Measurements from ENCODE around the gene GBP1. TPM values are rescaled to one million over a fixed set of nuclear protein-coding genes. Genes with fewer than 3 reads are reported as not detected.

The GBP1 gene, protein sequence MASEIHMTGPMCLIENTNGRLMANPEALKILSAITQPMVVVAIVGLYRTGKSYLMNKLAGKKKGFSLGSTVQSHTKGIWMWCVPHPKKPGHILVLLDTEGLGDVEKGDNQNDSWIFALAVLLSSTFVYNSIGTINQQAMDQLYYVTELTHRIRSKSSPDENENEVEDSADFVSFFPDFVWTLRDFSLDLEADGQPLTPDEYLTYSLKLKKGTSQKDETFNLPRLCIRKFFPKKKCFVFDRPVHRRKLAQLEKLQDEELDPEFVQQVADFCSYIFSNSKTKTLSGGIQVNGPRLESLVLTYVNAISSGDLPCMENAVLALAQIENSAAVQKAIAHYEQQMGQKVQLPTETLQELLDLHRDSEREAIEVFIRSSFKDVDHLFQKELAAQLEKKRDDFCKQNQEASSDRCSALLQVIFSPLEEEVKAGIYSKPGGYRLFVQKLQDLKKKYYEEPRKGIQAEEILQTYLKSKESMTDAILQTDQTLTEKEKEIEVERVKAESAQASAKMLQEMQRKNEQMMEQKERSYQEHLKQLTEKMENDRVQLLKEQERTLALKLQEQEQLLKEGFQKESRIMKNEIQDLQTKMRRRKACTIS
- total RNA-seq (2012; rRNA removed), result 108 and 118 TPM in 2 replicates
- 39.3 and 40.1 TPM in 2 replicates for polyA plus RNA-seq (2012; rRNA removed)
- polyA plus RNA-seq (2012; cell fraction: cytosol; rRNA removed), result 11.7 and 17.1 TPM in 2 replicates
- 25.0 and 184 TPM in 2 replicates for polyA plus RNA-seq (2012; cell fraction: nucleus; rRNA removed; ENCODE audit: low replicate concordance)
- Bru-seq, nascent RNA, result percentile 90 among the genes with signal in this experiment
- percentile 76 among the genes with signal in this experiment for BruChase-seq, experiment 1, labeled RNA remaining after a 6-hour chase
- percentile 78 among the genes with signal in this experiment for BruChase-seq, experiment 2, labeled RNA remaining after a 2-hour chase
- long read RNA-seq, transcript GBP1-201 (11 exons, 3,035 nt), result major isoform, 15 of 25 reads
- long read RNA-seq, partial matches to known transcripts, result 8 of 25 reads
- long read RNA-seq, other reads (novel, unspliced or antisense), result 1 of 25 reads

- Histone ChIP-seq H3K79me1 (ENCODE audit: low read depth in 1 of 2, low read length in 2 of 2) (peaks cover 2 to 14% of the 10 kb centered on the region in 2 experiments; a peak in 2 of 4 replicates), H3K4me1 (ENCODE audit: control insufficient read depth, insufficient read depth, low read length) (peaks cover 5% of the 10 kb centered on the region), H3K27ac (ENCODE audit: insufficient read depth, low read length) (peak within 1 kb of the TSS; percentile 100), H2AK9ac (replicated peaks; ENCODE audit: low read depth, low read length, poor library complexity) (peak within 1 kb of the TSS; percentile 45), H3K14ac (replicated peaks; ENCODE audit: low read depth, low read length) (peak within 1 kb of the TSS; percentile 97), H4K5ac (ENCODE audit: low read depth, low read length) (peak within 1 kb of the TSS; percentile 100), H2AFZ (replicated peaks; ENCODE audit: low read length, poor library complexity) (peak within 1 kb of the TSS; percentile 83), H2BK15ac (ENCODE audit: low read depth, low read length) (peak within 1 kb of the TSS; percentile 100), H2BK5ac (ENCODE audit: low read depth, low read length, poor library complexity, severe bottlenecking) (peak within 1 kb of the TSS; percentile 87), H3K4ac (ENCODE audit: low read depth, low read length) (peak within 1 kb of the TSS; percentile 98), H4K8ac (ENCODE audit: low read depth in 2 of 2, low read length in 2 of 2) (peak within 1 kb of the TSS; percentile 75 to 97), H2AK5ac (ENCODE audit: low read depth, low read length) (peak within 1 kb of the TSS; percentile 93), H3K9ac (ENCODE audit: low read depth, low read length) (peak within 1 kb of the TSS; percentile 100), H3K9me3 (ENCODE audit: control insufficient read depth, insufficient read depth, low read length) (no peaks in the 10 kb centered on the region), H4K91ac (ENCODE audit: insufficient read depth, low read depth, low read length) (peak within 1 kb of the TSS; percentile 90), H2BK120ac (ENCODE audit: low read depth, low read length) (peak within 1 kb of the TSS; percentile 95), H3K27me3 (ENCODE audit: control insufficient read depth, insufficient read depth, low read length) (no peaks in the 10 kb centered on the region), H3K4me3 (ENCODE audit: insufficient read depth, low read depth, low read length) (peak within 1 kb of the TSS; percentile 98), H3K36me3 (ENCODE audit: control insufficient read depth, insufficient read depth, low read length) (peaks cover 4% of the 10 kb centered on the region), H4K20me1 (ENCODE audit: insufficient read depth, low read length) (no peaks in the 10 kb centered on the region), H3K23ac (ENCODE audit: low read depth, low read length) (peak within 1 kb of the TSS; percentile 98), H2BK20ac (ENCODE audit: low read depth, low read length) (peak within 1 kb of the TSS; percentile 97), H3K56ac (ENCODE audit: extremely low read depth, insufficient read depth, low read length) (peak within 1 kb of the TSS; percentile 99), H3K18ac (ENCODE audit: low read depth, low read length) (peak within 1 kb of the TSS; percentile 100), H3K4me2 (ENCODE audit: low read depth, low read length) (peak within 1 kb of the TSS; percentile 99), H3K9me1 (ENCODE audit: insufficient read depth, low read length) (peaks cover 3% of the 10 kb centered on the region; the same call in 1 of the 2 replicates)
- ATAC-seq (ENCODE audit: low read depth) (peak; percentile 79), DNase-seq (peak; percentile 88)
- intact Hi-C loops (cut with micrococcal nuclease) (loop anchor here (1.0 to 2.0 kb wide), 2 partner anchors 43 to 64 kb away; partner anchors contain the start of gene GBP3), dilution Hi-C loops (cut with HindIII; ENCODE audit: low sequenced_read_pairs, unreplicated experiment) (no loop called here), in situ Hi-C loops (cut with MboI; ENCODE audit: low sequenced_read_pairs) (no loop called here)
- CTCF ChIA-PET, result interaction anchor here (0.8 to 1.3 kb wide), 3 partner anchors 23 to 81 kb away, joined by 3 to 5 read pairs (median 4); no protein-coding TSS in a partner anchor
- POLR2A ChIA-PET (ENCODE audit: unreplicated experiment), result interaction anchor here (0.6 to 1.2 kb wide), 6 partner anchors 9 to 543 kb away, joined by 3 to 6 read pairs (median 4); partner anchors contain the start of gene GBP2
- BruUV-seq (replicated peaks), result no TSS peak
- WGBS, 2 experiments (ENCODE audit: extremely low coverage in 2 of 2, insufficient read length in 1 of 2), result no CpG with 5 or more reads among the region's 4 CpGs
- TF ChIP-seq RFX5 (IDR thresholded peaks at IDR 0.05; ENCODE audit: low read depth, low read length) (no peak), NFE2L2 (IDR thresholded peaks at IDR 0.05; ENCODE audit: low read depth, low read length) (no peak), CEBPB (IDR thresholded peaks at IDR 0.05; ENCODE audit: low read depth, low read length) (peak; percentile 56), POLR2A (IDR thresholded peaks at IDR 0.05; ENCODE audit: low read depth, low read length) (peak; percentile 40; the same call in 1 of the 2 replicates), RAD21 (IDR thresholded peaks at IDR 0.05; ENCODE audit: low read length) (no peak), SMC3 (IDR thresholded peaks at IDR 0.05; ENCODE audit: low read depth, low read length) (no peak), FOS (IDR thresholded peaks at IDR 0.05; ENCODE audit: low read depth, low read length) (no peak), CHD1 (IDR thresholded peaks at IDR 0.05; ENCODE audit: low read depth, low read length) (no peak), MXI1 (IDR thresholded peaks at IDR 0.05; ENCODE audit: borderline replicate concordance, low read depth, low read length) (no peak)
These were observed at the start of gene GBP1 for GRCh38 chr1:89065079-89065868. GBP1 (minus strand) TSS chr1:89065208; CDS start chr1:89063234, 1,974 bp downstream.

Measured in IMR-90 (cell line).